Uterus (tissue), 4 donors: ENCODE measurements around the gene CDCA5. TPM values are rescaled to one million over a fixed set of nuclear protein-coding genes. Genes with fewer than 3 reads are reported as not detected.

Source experiments
- DNase-seq, 2 donors: peaks; one replicate each; pipeline ENCODE4 v3.0.0-alpha.2; 2019 to 2020
- H3K27ac ChIP-seq, 2 donors: fragments of 200-600 bp; sonication (generic); 1 replicate in 1 of 2; 2 replicates in 1 of 2; pipeline ENCODE4 v1.5.1; 2016 to 2018
- H3K27me3 ChIP-seq, 2 donors: fragments of 200-600 bp; sonication (generic); one replicate each; pipeline ENCODE4 v1.5.1; 2018 to 2019; ENCODE audit warnings: control low read depth in 1 of 2
- H3K36me3 ChIP-seq, 2 donors: fragments of 200-600 bp; sonication (generic); one replicate each; pipeline ENCODE4 v1.5.1; 2019; ENCODE audit warnings: control low read depth in 1 of 2
- H3K4me1 ChIP-seq, 2 donors: fragments of 200-600 bp; sonication (generic); one replicate each; pipeline ENCODE4 v1.5.1; 2018 to 2019; ENCODE audit warnings: control low read depth in 1 of 2
- H3K4me3 ChIP-seq, 2 donors: fragments of 200-600 bp; sonication (generic); 1 replicate in 1 of 2; 2 replicates in 1 of 2; pipeline ENCODE4 v1.5.1; 2018 to 2019; ENCODE audit warnings: mild to moderate bottlenecking in 1 of 2
- H3K9me3 ChIP-seq, 2 donors: fragments of 200-600 bp; sonication (generic); one replicate each; pipeline ENCODE4 v1.5.1; 2019; ENCODE audit warnings: control low read depth in 1 of 2
- CTCF ChIP-seq, 4 experiments: fragments of 200-600 bp in 2 of 4; fragments of 450-650 bp in 2 of 4; sonication (generic) in 2 of 4; IDR thresholded peaks; one replicate each; pipeline ENCODE4 v1.5.1; 2016 to 2019; ENCODE audit warnings: antibody characterized with exemption in 4 of 4, mild to moderate bottlenecking in 2 of 4, moderate library complexity in 1 of 4
- POLR2A ChIP-seq, 2 donors: fragments of 450-650 bp; IDR thresholded peaks; one replicate each; pipeline ENCODE4 v1.6.1; 2016; ENCODE audit warnings: antibody characterized with exemption in 2 of 2, mild to moderate bottlenecking in 1 of 2, moderate library complexity in 1 of 2
- intact Hi-C: fragments of 100-400 bp; cut with DNase I; formaldehyde crosslinking; loops from one replicate; pipeline ENCODE4 v1.15.1; 2023; ENCODE audit warnings: low total_unique reads
- total RNA-seq, 4 donors: library from RNA; depleted of rRNA in 3 of 4; stranded (reverse); fragments of >200 nt in 3 of 4; gene quantifications; one replicate each; pipeline versions ENCODE4 v1.1.0 to v1.2.4, GENCODE V29; 2014 to 2023
- donor health status: DM: yes; HTN: yes; CAD: no.

The CDCA5 gene
- total RNA-seq, 4 donors from 2014 or later, result 0.30 to 7.1 (median 0.77) TPM; not detected in 1

- Histone ChIP-seq H3K9me3 (no peaks in the 10 kb centered on the region), H3K27me3 (no peaks in the 10 kb centered on the region), H3K36me3 (no peaks in the 10 kb centered on the region), H3K4me3 (no peak overlapping the region), H3K27ac (no peak overlapping the region), H3K4me1 (peaks cover 3 to 16% of the 10 kb centered on the region in 2 donors)
- DNase-seq, result no peak
- intact Hi-C loops, result no loop called here
- TF ChIP-seq CTCF (IDR thresholded peaks at IDR 0.05) (no peak), POLR2A (IDR thresholded peaks at IDR 0.05) (no peak)
Observed at GRCh38 chr11:65108469-65109123, 24.8 kb upstream of the CDCA5 start.

GRCh38 chr11:65107751-65108468 lies 24.1 kb upstream of the CDCA5 start:
- no peak for DNase-seq
- no peaks in the 10 kb centered on the region for H3K36me3 ChIP-seq
- TF ChIP-seq CTCF (IDR thresholded peaks at IDR 0.05) (no peak), POLR2A (IDR thresholded peaks at IDR 0.05) (no peak)

GRCh38 chr11:65107078-65107477 lies 23.2 kb upstream of the CDCA5 start:
- no peaks in the 10 kb centered on the region for H3K9me3 ChIP-seq
- H3K27ac ChIP-seq, result no peak overlapping the region
- H3K36me3 ChIP-seq, result no peaks in the 10 kb centered on the region
- H3K27me3 ChIP-seq, result no peaks in the 10 kb centered on the region
- H3K4me3 ChIP-seq, result no peak overlapping the region
- TF ChIP-seq POLR2A (IDR thresholded peaks at IDR 0.05) (no peak), CTCF (IDR thresholded peaks at IDR 0.05) (no peak)
- H3K4me1 ChIP-seq, result peaks cover under 1 to 4% of the 10 kb centered on the region in 2 donors
- DNase-seq, result no peak
- intact Hi-C loops, result no loop called here

More at GRCh38 chr11:65107751-65108468, 24.1 kb upstream of the CDCA5 start:
- intact Hi-C loops, result no loop called here
- Histone ChIP-seq H3K27me3 (no peaks in the 10 kb centered on the region), H3K9me3 (no peaks in the 10 kb centered on the region), H3K27ac (no peak overlapping the region), H3K4me3 (no peak overlapping the region), H3K4me1 (peaks cover 3 to 12% of the 10 kb centered on the region in 2 donors)

- no peaks in the 10 kb centered on the region for H3K36me3 ChIP-seq
- H3K4me3 ChIP-seq, result no peak overlapping the region
- no peak overlapping the region for H3K27ac ChIP-seq
- DNase-seq, result no peak
- H3K27me3 ChIP-seq, result no peaks in the 10 kb centered on the region
- H3K4me1 ChIP-seq, result no peaks in the 10 kb centered on the region
- no peak for TF ChIP-seq CTCF (IDR thresholded peaks at IDR 0.05)
- no peak for TF ChIP-seq POLR2A (IDR thresholded peaks at IDR 0.05)
- H3K9me3 ChIP-seq, result no peaks in the 10 kb centered on the region
- intact Hi-C loops, result no loop called here
Observed at GRCh38 chr11:65104628-65105027, 20.8 kb upstream of the CDCA5 start.

- Histone ChIP-seq H3K27ac (no peak overlapping the region), H3K36me3 (no peaks in the 10 kb centered on the region)
Observed at GRCh38 chr11:65103476-65103875, 19.6 kb upstream of the CDCA5 start.

More at GRCh38 chr11:65103476-65103875, 19.6 kb upstream of the CDCA5 start:
- DNase-seq, result no peak
- Histone ChIP-seq H3K4me1 (no peaks in the 10 kb centered on the region), H3K27me3 (no peaks in the 10 kb centered on the region), H3K9me3 (no peaks in the 10 kb centered on the region), H3K4me3 (no peak overlapping the region)
- TF ChIP-seq POLR2A (IDR thresholded peaks at IDR 0.05), result no peak
- no peak for TF ChIP-seq CTCF (IDR thresholded peaks at IDR 0.05)
- intact Hi-C loops, result no loop called here
